Endothelial cell of umbilical vein (primary cell): ENCODE data around the gene NT5DC1. TPM values are rescaled to one million over a fixed set of nuclear protein-coding genes. Genes with fewer than 3 reads are reported as not detected.

Source experiments
- BruUV-seq: library from RNA; stranded (reverse); fragments of 400-500 nt; replicated peaks from 2 replicates; lab custom pipeline; 2021; lab: Mats Ljungman, UMichigan
- CTCF ChIA-PET: fragments of 300-600, 350-600 bp; sonication (Branson Sonifier 250); formaldehyde crosslinking; loops from one replicate; lab custom pipeline; 2021; ENCODE audit warnings: antibody characterized with exemption, inconsistent platforms; lab: Charles Lee
- POLR2A ChIA-PET: fragments of 300-600, 350-600 bp; sonication (Branson Sonifier 250); formaldehyde crosslinking; loops from one replicate; lab custom pipeline; 2021; ENCODE audit warnings: antibody characterized with exemption, inconsistent platforms; lab: Charles Lee
- DNase-seq: peaks from one replicate; pipeline ENCODE4 v3.0.0-alpha.2; 2011; ENCODE audit warnings: low read depth, low spot score
- FAIRE-seq: peaks from 2 replicates; lab custom pipeline; 2011; peaks lifted over from hg19 to GRCh38; lab: Jason Lieb, UNC
- H2AFZ ChIP-seq: 2 replicates; pipeline ENCODE4 v1.6.0; 2012; ENCODE audit warnings: low read depth, low read length, control low read depth, inconsistent platforms
- H3K27ac ChIP-seq: 2 replicates; pipeline ENCODE4 v1.5.1; 2011; ENCODE audit warnings: low read depth, mild to moderate bottlenecking, control low read depth, low read length, moderate library complexity; ENCODE audit not compliant: insufficient read depth
- H3K27me3 ChIP-seq, 2 experiments: 2 replicates each; pipeline versions ENCODE4 v1.6.0 to v1.6.1; 2011; ENCODE audit warnings: low read length in 2 of 2, mixed read lengths in 1 of 2; ENCODE audit not compliant: control insufficient read depth in 2 of 2, insufficient read depth in 2 of 2
- H3K36me3 ChIP-seq, 2 experiments: 2 replicates in 1 of 2; 3 replicates in 1 of 2; pipeline ENCODE4 v1.5.1; 2011; ENCODE audit warnings: low read length in 2 of 2, mild to moderate bottlenecking in 1 of 2, moderate library complexity in 1 of 2; ENCODE audit not compliant: control insufficient read depth in 2 of 2, insufficient read depth in 2 of 2; ENCODE audit errors: extremely low read depth in 1 of 2
- H3K4me1 ChIP-seq: 3 replicates; pipeline ENCODE4 v1.5.1; 2011; ENCODE audit warnings: mild to moderate bottlenecking, low read length; ENCODE audit not compliant: control insufficient read depth, insufficient read depth; ENCODE audit errors: extremely low read depth
- H3K4me2 ChIP-seq: 2 replicates; pipeline ENCODE4 v1.6.1; 2011; ENCODE audit warnings: low read length, control low read depth, mixed read lengths; ENCODE audit not compliant: insufficient read depth
- H3K4me3 ChIP-seq, 3 experiments: fragments of 200-600 bp in 1 of 3; sonication (generic), shearing (Covaris generic) in 1 of 3; replicated peaks in 1 of 3; 2 replicates each; pipeline ENCODE4 v1.5.1; 2011 to 2016; ENCODE audit warnings: control low read depth in 3 of 3, low read length in 3 of 3, mild to moderate bottlenecking in 2 of 3, inconsistent platforms in 1 of 3, low read depth in 1 of 3, moderate library complexity in 1 of 3; ENCODE audit not compliant: insufficient read depth in 1 of 3
- H3K79me2 ChIP-seq: 2 replicates; pipeline ENCODE4 v1.6.0; 2012; ENCODE audit warnings: low read length, inconsistent platforms; ENCODE audit not compliant: control insufficient read depth, insufficient read depth
- H3K9ac ChIP-seq: replicated peaks from 2 replicates; pipeline ENCODE3; 2011; ENCODE audit warnings: low read length, control low read depth; ENCODE audit not compliant: insufficient read depth; ENCODE audit errors: extremely low read depth
- H3K9me1 ChIP-seq: replicated peaks from 3 replicates; pipeline ENCODE4 v1.6.0; 2011; ENCODE audit warnings: mild to moderate bottlenecking, low read length; ENCODE audit not compliant: control insufficient read depth, insufficient read depth; ENCODE audit errors: extremely low read depth
- H3K9me3 ChIP-seq: replicated peaks from 2 replicates; pipeline ENCODE4 v1.5.1; 2012; ENCODE audit warnings: low read length, inconsistent platforms; ENCODE audit not compliant: control insufficient read depth, insufficient read depth
- H4K20me1 ChIP-seq: replicated peaks from 2 replicates; pipeline ENCODE3; 2011; ENCODE audit warnings: mild to moderate bottlenecking, low read length; ENCODE audit not compliant: control insufficient read depth, insufficient read depth; ENCODE audit errors: extremely low read depth
- EZH2 ChIP-seq: IDR thresholded peaks from 2 replicates; pipeline ENCODE4 v1.6.1; 2012; ENCODE audit warnings: borderline replicate concordance, low read depth, mild to moderate bottlenecking, moderate library complexity, low read length, inconsistent platforms; ENCODE audit not compliant: severe bottlenecking
- FOS ChIP-seq: IDR thresholded peaks from 2 replicates; pipeline ENCODE4 v1.6.1; 2011; ENCODE audit warnings: mild to moderate bottlenecking, low read length, moderate library complexity, borderline replicate concordance; ENCODE audit not compliant: insufficient read depth
- GATA2 ChIP-seq: IDR thresholded peaks from 2 replicates; pipeline ENCODE4 v1.7.0; 2011; ENCODE audit warnings: low read depth, mild to moderate bottlenecking, moderate library complexity, mixed read lengths, low read length; ENCODE audit not compliant: insufficient read length, insufficient read depth
- JUN ChIP-seq: IDR thresholded peaks from 2 replicates; pipeline ENCODE4 v1.6.1; 2011; ENCODE audit warnings: borderline replicate concordance, low read depth; ENCODE audit not compliant: insufficient read length, insufficient read depth
- MYC ChIP-seq: IDR thresholded peaks from one replicate; pipeline ENCODE4 v1.6.1; 2011; ENCODE audit warnings: mild to moderate bottlenecking, low read depth, low read length
- POLR2A ChIP-seq: IDR thresholded peaks from 2 replicates; pipeline ENCODE4 v1.6.1; 2012; ENCODE audit warnings: low read depth, mild to moderate bottlenecking, control low read depth, low read length
- POLR2AphosphoS5 ChIP-seq: IDR thresholded peaks from 2 replicates; pipeline ENCODE4 v1.6.1; 2012; ENCODE audit warnings: low read depth, mild to moderate bottlenecking, control low read depth, low read length, moderate library complexity; ENCODE audit not compliant: insufficient read depth
- dilution Hi-C: fragments of 300-500 bp; cut with MboI; formaldehyde crosslinking; loops from one replicate; pipeline ENCODE4 v1.15.0; 2019; ENCODE audit warnings: low sequenced_read_pairs; ENCODE audit not compliant: extremely low pct_ligation_motif_present
- intact Hi-C: fragments of 100-400 bp; cut with micrococcal nuclease; formaldehyde crosslinking; loops from one replicate; pipeline ENCODE4 v1.10.0; 2022
- polyA plus RNA-seq, 4 experiments: library from polyadenylated mRNA; depleted of rRNA in 3 of 4; stranded (reverse) in 3 of 4; unstranded in 1 of 4; fragments of >200 nt; gene quantifications; 2 replicates each; pipeline versions ENCODE4 v1.2.1 to v1.2.3, GENCODE V29; 2011 to 2012; ENCODE audit warnings: missing spikeins in 1 of 4
- total RNA-seq: library from RNA; stranded (reverse); gene quantifications from 2 replicates; pipeline ENCODE4 v1.2.3, GENCODE V29; 2021
- TF ChIP-seq, protein P1 (sequence below), 2 donors: IDR thresholded peaks; 1 replicate in 1 of 2; 2 replicates in 1 of 2; pipeline ENCODE4 v1.5.1; 2011; ENCODE audit warnings: low read length in 2 of 2, mild to moderate bottlenecking in 2 of 2, moderate library complexity in 2 of 2, control low read depth in 1 of 2, inconsistent platforms in 1 of 2, low read depth in 1 of 2; ENCODE audit not compliant: insufficient read depth in 1 of 2; ENCODE audit errors: extremely low read depth in 1 of 2
- TF ChIP-seq, protein P2 (sequence below): IDR thresholded peaks from 2 replicates; pipeline ENCODE4 v1.6.1; 2011; ENCODE audit not compliant: insufficient read depth, insufficient read length

Gene NT5DC1
- total and polyA plus RNA-seq, 2 donors (not counting 3 experiments of a cell fraction or from before 2014, with no cell fraction given): 11.3 to 24.3 TPM

DNA sequence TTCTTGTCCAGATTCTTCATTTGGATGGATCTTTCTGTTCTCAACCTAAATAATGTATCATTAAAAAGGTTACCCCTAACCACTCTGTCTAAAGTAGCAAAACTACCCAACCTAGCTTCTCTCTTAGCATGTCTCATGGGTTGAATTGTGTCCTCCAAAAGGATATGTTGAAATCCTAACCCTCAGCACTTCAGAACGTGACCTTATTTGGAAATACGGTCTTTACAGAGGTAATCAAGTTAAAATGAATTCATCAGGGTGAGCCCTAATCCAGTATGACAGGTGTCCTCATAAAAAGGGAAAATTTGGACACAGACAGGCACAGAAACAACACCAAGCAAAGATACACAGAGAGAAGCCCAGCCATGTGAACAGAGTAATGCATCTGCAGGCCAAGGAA, 33.9 kb upstream of the NT5DC1 start:
- Histone ChIP-seq H3K9me1 (no peaks in the 10 kb centered on the region), H3K27ac (no peak overlapping the region), H3K9ac (no peak overlapping the region), H3K36me3 (no peaks in the 10 kb centered on the region), H3K4me1 (no peaks in the 10 kb centered on the region), H4K20me1 (no peaks in the 10 kb centered on the region), H3K9me3 (no peaks in the 10 kb centered on the region), H2AFZ (no peak overlapping the region), H3K4me3 (no peak overlapping the region), H3K79me2 (no peaks in the 10 kb centered on the region), H3K4me2 (no peak overlapping the region), H3K27me3 (peaks cover 0 to 2% of the 10 kb centered on the region in 2 experiments)
- DNase-seq: no peak
- dilution Hi-C loops: no loop called here
- intact Hi-C loops: no loop called here
- CTCF ChIA-PET: interaction anchor here (1.2 to 1.9 kb wide), 2 partner anchors 30 to 56 kb away, joined by 3 to 5 read pairs; no protein-coding TSS in a partner anchor
- no TSS peak for BruUV-seq
- FAIRE-seq: no peak
- POLR2A ChIA-PET: no interaction called here
- TF ChIP-seq, protein P1, sequence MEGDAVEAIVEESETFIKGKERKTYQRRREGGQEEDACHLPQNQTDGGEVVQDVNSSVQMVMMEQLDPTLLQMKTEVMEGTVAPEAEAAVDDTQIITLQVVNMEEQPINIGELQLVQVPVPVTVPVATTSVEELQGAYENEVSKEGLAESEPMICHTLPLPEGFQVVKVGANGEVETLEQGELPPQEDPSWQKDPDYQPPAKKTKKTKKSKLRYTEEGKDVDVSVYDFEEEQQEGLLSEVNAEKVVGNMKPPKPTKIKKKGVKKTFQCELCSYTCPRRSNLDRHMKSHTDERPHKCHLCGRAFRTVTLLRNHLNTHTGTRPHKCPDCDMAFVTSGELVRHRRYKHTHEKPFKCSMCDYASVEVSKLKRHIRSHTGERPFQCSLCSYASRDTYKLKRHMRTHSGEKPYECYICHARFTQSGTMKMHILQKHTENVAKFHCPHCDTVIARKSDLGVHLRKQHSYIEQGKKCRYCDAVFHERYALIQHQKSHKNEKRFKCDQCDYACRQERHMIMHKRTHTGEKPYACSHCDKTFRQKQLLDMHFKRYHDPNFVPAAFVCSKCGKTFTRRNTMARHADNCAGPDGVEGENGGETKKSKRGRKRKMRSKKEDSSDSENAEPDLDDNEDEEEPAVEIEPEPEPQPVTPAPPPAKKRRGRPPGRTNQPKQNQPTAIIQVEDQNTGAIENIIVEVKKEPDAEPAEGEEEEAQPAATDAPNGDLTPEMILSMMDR (IDR thresholded peaks at IDR 0.05; ENCODE audit: extremely low read depth in 1 of 2, insufficient read depth in 1 of 2, low read depth in 1 of 2, low read length in 2 of 2): no peak
- TF ChIP-seq, protein P2, sequence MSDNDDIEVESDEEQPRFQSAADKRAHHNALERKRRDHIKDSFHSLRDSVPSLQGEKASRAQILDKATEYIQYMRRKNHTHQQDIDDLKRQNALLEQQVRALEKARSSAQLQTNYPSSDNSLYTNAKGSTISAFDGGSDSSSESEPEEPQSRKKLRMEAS: no peak
- TF ChIP-seq EZH2: no peak
- TF ChIP-seq MYC: no peak
- TF ChIP-seq GATA2: no peak
- TF ChIP-seq POLR2AphosphoS5: no peak
- no peak for TF ChIP-seq POLR2A
- no peak for TF ChIP-seq JUN
- TF ChIP-seq FOS: no peak
